IPS-15b (cell line): Measurements from ENCODE around the gene PLVAP.

Experiments used
- H3K27me3 ChIP-seq: one replicate; pipeline ENCODE4 v1.6.1; 2013; ENCODE audit warnings: low read length; ENCODE audit not compliant: control insufficient read depth, insufficient read depth
- H3K36me3 ChIP-seq: one replicate; pipeline ENCODE4 v1.6.1; 2013; ENCODE audit warnings: low read length; ENCODE audit not compliant: control insufficient read depth, insufficient read depth
- H3K4me1 ChIP-seq: one replicate; pipeline ENCODE4 v1.6.1; 2013; ENCODE audit warnings: mild to moderate bottlenecking, low read length; ENCODE audit not compliant: control insufficient read depth, insufficient read depth
- H3K4me3 ChIP-seq: one replicate; pipeline ENCODE4 v1.5.1; 2013; ENCODE audit warnings: low read depth, low read length
- H3K9ac ChIP-seq: one replicate; pipeline ENCODE4 v1.6.1; 2013; ENCODE audit warnings: low read depth, mild to moderate bottlenecking, low read length
- H3K9me3 ChIP-seq: one replicate; pipeline ENCODE4 v1.6.1; 2013; ENCODE audit warnings: mild to moderate bottlenecking, low read length; ENCODE audit not compliant: control insufficient read depth, insufficient read depth

Gene PLVAP

GRCh38 chr19:17394891-17395415 lies 17.8 kb upstream of the PLVAP start:
- Histone ChIP-seq H3K4me3 (no peak overlapping the region), H3K9me3 (no peaks in the 10 kb centered on the region), H3K27me3 (peaks cover 3% of the 10 kb centered on the region), H3K9ac (peak overlapping the region; percentile 8), H3K4me1 (peaks cover 3% of the 10 kb centered on the region), H3K36me3 (peaks cover 2% of the 10 kb centered on the region)

DNA sequence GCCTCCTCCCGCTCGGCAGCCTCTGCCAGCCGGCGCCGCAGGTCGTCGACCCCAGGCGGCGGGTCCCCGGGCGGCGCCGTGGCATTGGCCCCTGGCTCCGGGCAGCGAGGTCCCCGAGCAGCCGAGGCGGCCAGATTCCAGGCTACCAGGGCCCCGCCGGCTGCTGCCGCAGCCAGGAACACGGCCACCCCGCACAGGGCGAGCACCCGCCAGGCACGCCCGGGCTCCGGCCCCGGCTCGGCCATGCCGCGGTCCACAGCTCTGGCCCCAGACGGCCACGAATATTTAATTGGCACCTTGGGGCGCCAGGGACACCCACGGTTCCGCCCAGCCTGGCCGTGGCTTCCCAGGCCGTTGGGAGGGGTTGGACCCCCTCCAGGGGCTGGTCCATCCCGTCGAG lies 16.8 kb upstream of the PLVAP start, which contains the start of gene CCDC194:
Gene CCDC194 (minus strand): TSS at position 283 of the 400 bp plus-strand sequence. CDS start 38 bp downstream, at position 245.
- no peaks in the 10 kb centered on the region for H3K9me3 ChIP-seq
- peaks cover 3% of the 10 kb centered on the region for H3K4me1 ChIP-seq
- H3K9ac ChIP-seq: no peak within 1 kb of the TSS
- H3K4me3 ChIP-seq: no peak within 1 kb of the TSS
- peaks cover 8% of the 10 kb centered on the region for H3K27me3 ChIP-seq
- peaks cover under 1% of the 10 kb centered on the region for H3K36me3 ChIP-seq

- peaks cover 3% of the 10 kb centered on the region for H3K4me1 ChIP-seq
- H3K36me3 ChIP-seq: no peaks in the 10 kb centered on the region
- H3K4me3 ChIP-seq: no peak overlapping the region
- H3K9ac ChIP-seq: no peak overlapping the region
- no peaks in the 10 kb centered on the region for H3K9me3 ChIP-seq
- peaks cover 8% of the 10 kb centered on the region for H3K27me3 ChIP-seq
These were observed 15.9 kb upstream of the PLVAP start for GRCh38 chr19:17393002-17393401.

DNA sequence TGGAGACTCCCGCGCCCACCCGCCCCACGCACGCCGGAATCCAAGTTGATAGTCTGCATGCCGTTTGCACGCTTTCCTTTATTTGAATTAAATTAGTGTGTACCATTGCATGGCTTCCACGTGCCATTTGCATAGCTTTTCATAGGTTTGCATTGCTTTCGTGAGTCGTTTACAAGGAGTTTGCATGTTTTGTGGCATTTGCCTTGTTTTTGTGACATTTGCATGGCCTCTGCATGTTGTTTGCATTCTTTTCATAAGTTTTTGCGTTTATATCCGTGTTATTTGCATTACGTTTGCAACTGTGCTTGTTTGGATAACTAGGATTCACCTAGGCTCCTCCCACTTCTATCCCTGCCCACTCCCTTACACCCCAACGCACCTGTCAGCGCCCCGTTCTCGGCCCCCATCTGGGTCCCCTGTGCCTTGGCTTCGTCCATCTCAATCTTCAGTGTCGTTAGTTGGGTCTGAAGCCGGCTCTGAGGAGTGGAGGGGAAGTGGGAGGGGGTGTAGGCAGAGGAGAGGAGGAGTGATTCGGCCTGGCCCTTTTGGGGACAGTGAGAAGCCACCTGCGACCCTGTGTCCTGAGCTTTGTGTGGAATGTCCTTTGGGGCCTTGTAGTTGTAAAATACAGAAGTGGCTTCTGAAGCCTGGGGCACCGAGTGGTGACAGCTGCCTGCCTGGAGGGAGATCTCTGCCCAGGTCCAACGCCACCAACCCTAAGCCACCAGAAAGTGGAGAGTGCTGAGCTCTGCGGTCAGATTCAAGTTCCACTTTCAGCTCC lies 14.4 kb upstream of the PLVAP start:
- Histone ChIP-seq H3K9ac (no peak overlapping the region), H3K36me3 (no peaks in the 10 kb centered on the region), H3K4me1 (peaks cover 3% of the 10 kb centered on the region), H3K27me3 (peaks cover 8% of the 10 kb centered on the region), H3K9me3 (no peaks in the 10 kb centered on the region), H3K4me3 (peak overlapping the region; percentile 51)

- Histone ChIP-seq H3K9me3 (no peaks in the 10 kb centered on the region), H3K36me3 (no peaks in the 10 kb centered on the region), H3K9ac (peak overlapping the region; percentile 60), H3K27me3 (peaks cover 8% of the 10 kb centered on the region), H3K4me1 (peaks cover 3% of the 10 kb centered on the region), H3K4me3 (peak overlapping the region; percentile 51)
These were observed 13.7 kb upstream of the PLVAP start for GRCh38 chr19:17390665-17391370.

DNA sequence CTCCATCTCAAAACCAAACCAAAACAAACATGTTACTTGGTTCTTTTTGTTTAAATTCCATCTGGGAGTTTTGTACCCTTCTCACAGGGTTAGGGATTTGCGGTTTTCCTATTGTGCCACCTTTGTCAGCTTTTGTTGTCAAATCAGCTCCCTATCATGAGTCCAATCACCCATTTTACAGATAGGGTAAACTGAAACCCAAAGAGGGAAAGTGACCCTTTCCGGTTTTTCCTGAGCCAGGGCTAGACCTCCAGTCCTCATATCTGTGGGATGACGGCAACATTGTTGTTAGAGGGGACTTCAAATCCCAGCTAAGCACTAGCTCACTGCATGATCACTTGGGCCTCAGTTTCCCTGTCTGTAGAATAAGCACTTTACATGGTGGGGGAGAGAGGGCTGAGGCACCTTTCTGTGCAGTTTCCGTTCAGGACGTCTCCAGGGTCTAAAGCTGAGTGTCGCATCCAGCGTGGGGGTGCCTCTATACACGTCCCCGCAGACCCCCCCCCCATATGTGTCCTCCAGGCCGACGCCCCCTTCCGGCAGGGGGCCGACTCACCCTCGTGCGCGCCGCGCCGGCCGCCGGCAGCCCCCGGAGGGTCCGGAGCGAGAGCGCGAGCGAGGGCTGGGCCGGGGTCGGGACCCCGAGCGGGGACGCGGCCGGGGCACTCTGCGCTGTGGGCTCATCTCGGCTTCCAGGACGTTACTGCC lies 13.0 kb upstream of the PLVAP start:
- Histone ChIP-seq H3K36me3 (no peaks in the 10 kb centered on the region), H3K4me3 (peak overlapping the region; percentile 51), H3K9me3 (no peaks in the 10 kb centered on the region), H3K27me3 (peaks cover 8% of the 10 kb centered on the region), H3K4me1 (no peaks in the 10 kb centered on the region), H3K9ac (peak overlapping the region; percentile 60)

GRCh38 chr19:17389288-17389687 lies 12.1 kb upstream of the PLVAP start:
- Histone ChIP-seq H3K36me3 (no peaks in the 10 kb centered on the region), H3K4me1 (no peaks in the 10 kb centered on the region), H3K27me3 (peaks cover 8% of the 10 kb centered on the region), H3K4me3 (no peak overlapping the region), H3K9me3 (no peaks in the 10 kb centered on the region), H3K9ac (no peak overlapping the region)

DNA sequence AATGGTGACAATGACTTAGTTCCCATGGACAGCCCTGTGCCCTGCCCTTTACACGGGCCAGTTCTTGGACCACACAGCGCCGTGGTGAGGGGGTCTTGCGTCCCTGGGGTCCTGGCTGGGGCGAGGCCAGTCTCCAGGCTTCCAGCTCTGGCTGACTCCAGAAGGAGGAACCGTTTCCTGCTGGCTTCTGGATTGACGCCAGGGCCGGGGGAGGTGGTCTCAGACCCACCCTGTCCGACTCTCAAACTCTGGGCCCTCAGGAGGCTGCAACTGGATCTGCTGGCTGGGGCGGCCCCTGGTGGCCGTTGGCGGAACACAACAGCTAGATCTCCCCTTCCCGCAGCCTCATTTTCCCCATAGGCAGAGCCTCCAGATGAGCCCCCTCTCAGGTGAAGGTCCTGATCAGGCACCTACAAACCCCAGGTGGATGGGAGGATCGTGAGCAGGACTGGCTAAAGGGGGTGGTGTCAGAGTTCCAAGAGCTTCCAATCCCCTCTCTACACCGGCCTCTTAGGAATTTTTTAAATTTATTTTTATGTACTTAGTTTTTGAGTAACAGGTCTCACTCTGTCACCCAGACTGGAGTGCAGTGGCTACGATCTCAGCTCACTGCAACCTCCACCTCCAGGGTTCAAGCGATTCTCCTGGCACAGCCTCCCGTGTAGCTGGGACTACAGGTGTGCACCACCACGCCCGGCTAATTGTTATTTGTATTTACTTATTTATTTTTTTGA lies 8.9 kb upstream of the PLVAP start:
- H3K9me3 ChIP-seq: no peaks in the 10 kb centered on the region
- H3K4me1 ChIP-seq: no peaks in the 10 kb centered on the region
- H3K9ac ChIP-seq: no peak overlapping the region
- H3K4me3 ChIP-seq: no peak overlapping the region
- no peaks in the 10 kb centered on the region for H3K36me3 ChIP-seq
- H3K27me3 ChIP-seq: peaks cover 8% of the 10 kb centered on the region

- Histone ChIP-seq H3K36me3 (no peaks in the 10 kb centered on the region), H3K9me3 (no peaks in the 10 kb centered on the region), H3K4me1 (peaks cover 2% of the 10 kb centered on the region), H3K27me3 (no peaks in the 10 kb centered on the region), H3K9ac (no peak overlapping the region), H3K4me3 (no peak overlapping the region)
These were observed 3.4 kb upstream of the PLVAP start for GRCh38 chr19:17380426-17381138.

DNA sequence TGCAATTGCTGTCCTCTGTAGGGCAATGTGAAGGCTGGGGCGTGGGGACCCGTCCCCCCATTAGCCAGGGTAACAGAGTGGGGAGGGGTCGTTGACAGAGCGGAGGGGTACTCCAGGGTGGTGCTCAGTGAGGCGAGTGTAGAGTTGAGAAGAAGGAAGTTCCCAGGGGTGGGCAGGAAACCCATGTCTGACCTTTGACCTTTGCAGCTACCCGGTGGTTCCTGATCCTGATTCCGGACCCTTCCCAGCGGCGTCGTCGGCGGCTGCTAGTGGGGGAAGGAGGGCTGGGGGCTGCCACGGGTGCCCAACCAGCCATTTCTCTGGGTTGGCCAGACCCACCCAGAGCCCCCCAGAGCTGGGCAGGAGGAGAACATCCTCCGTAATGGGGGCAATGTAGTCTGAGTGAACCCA lies 2.1 kb upstream of the PLVAP start:
- no peak overlapping the region for H3K9ac ChIP-seq
- H3K4me3 ChIP-seq: no peak overlapping the region
- H3K4me1 ChIP-seq: peaks cover 2% of the 10 kb centered on the region
- no peaks in the 10 kb centered on the region for H3K36me3 ChIP-seq
- H3K27me3 ChIP-seq: no peaks in the 10 kb centered on the region
- H3K9me3 ChIP-seq: no peaks in the 10 kb centered on the region
